ENCODE data around the gene SMCR8.
"Not testable (repeated sequence)": the region's sequence is repeated elsewhere in the genome, so short reads cannot be mapped to it uniquely, and the experiment has no call there.

Gene SMCR8

DNA sequence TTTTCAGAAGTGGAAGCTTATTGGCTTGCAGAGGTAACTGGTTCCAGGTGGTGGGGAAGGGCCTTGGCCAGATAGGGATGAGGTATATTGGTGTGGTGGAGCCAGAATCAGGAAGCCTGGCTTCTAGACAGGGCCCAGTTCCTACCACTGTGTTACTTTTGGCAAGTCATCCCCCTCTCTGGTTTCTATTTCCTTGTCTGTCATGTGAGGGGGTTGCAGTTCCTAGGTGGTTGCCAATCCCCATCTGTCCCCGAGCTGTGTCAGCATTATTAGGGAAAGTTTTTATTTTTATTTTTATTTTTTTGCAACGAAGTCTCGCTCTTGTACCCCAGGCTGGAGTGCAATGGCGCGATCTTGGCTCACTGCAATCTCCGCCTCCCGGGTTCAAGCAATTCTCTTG is 3.0 kb downstream of the SMCR8 start:
- DNase-seq = no peak

DNA sequence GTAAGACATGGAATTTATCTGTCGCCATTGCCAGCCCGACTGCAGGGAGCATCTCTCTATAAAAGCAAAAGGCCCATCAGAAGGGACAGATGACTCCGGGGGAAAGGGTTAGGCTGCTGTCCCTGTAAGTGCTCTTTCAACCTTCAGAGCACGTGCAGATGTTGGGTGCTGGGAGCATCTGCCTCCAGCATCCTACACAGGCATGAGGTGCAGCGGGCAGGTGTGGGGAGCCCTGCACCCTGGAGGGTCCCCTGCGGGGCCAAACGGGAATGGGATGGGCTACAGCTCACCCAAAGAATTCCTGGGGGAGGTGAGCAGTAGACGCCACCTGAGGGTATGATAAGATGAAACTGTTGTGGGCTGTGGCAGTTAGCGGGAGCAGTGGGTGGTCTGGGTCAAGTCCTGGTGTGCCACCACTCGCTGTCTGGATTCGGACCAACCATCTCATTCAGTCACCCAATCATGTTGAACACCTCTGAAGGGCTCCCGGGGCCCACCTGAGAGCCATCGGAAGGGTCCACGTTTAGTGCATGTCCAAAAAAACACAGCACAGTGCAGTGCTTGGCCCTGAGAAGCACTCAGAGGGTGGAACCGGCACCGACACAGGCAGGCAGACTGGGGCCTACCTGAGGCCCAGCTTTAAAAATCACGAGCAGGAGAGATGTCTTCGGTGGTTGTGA is 3.8 kb downstream of the SMCR8 start:
- DNase-seq = no peak

DNA sequence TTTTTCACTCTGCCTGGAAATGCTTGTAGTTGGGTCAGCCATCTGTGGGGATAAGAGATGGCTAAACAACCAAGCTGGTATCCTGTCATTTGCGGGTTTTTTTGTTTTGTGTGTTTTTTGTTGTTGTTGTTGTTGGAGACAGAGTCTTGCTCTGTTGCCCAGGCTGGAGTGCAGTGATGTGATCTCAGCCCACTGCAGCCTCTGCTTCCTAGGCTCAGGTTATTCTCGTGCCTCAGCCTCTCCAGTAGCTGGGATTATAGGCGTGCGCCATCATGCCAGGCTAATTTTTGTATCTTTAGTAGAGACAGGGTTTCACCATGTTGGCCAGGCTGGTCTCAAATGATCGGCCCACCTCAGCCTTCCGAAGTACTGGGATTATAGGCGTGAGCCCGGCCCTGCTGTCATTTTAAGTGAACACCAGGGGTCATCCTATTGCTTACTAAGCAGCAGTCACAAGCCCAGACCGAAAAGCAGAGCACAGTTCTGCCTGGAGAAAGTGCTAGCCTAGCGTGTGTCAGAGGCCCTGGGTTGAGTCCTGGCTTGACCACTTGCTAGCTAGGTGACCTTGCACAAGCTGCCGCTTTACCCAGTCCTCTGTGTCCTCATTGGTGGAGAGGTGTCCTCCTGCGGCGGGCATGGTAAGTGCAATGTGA is 4.6 kb downstream of the SMCR8 start:
- peak; percentile 89 for DNase-seq

DNA sequence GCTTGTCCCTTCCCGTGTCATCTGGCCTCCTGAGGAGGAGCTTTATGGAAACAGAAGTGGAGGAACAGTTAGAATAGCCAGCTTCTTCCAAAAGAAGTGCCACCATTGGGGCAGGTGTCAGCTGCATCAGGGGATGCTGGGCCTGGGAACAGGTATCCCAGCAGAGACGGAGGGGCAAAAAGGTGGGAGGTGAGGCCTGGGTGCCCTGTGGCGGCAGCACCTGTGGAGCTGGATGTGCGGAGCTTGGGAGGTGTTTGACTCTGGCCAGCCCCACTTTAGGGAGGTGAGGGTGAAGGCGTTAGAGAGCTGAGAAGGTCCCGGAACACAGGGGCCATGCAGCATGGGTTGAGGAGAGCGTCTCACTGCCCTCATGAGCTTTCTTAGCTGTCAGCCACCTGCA is 5.2 kb downstream of the SMCR8 start:
- DNase-seq = no peak

DNA sequence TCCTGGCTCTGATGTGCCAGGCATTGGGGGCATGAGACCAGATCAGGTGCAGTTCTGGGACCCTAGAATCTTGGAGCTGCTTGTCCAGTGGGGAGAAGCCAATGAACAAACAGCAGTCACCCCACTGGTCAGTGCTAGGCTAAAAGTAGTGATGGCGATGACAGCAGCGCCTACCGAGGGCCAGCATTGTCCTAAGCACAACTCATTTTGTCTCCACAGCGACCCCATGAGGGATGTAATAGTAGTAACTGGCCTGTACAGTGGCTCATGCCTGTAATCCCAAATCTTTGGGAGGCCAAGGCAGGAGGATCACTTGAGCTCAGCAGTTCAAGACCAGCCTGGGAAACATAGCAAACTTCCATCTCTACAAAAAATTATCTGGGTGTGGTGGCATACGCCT is 6.2 kb downstream of the SMCR8 start:
- DNase-seq = no peak

DNA sequence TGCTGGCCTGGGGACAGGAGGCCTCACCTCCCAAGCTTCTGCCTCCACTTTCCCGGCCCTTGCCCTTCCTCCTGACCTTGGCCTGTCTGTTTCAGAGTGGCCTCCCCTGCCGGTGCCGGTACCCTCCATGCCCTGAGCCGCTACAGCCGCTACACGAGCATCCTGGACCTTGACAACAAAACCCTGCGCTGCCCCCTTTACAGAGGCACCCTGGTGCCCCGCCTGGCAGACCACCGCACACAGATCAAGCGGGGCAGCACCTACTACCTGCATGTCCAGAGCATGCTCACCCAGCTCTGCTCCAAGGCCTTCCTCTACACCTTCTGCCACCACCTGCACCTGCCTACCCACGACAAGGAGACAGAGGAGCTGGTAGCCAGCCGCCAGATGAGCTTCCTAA is 7.4 kb downstream of the SMCR8 start:
- DNase-seq = no peak

DNA sequence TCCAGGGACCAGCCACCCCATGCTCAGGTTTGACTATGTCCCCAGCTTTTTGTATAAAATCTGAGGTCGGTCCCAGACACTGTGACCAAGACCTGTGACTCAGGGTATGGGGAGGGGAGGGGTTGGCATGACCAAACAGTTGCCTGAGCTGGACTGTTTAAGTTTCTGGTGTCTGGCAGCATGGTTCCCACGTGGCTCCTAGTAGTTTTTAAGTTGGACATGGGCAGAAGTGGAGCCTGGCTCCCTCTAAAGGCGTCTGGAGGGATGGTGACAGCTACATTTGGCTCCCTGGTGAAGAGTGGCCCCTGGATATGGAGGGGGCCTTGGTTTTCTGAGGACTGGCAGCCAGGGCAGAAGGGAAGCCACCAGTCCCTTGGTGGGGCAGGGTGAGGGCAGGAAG is 7.9 kb downstream of the SMCR8 start:
- no peak for DNase-seq

DNA sequence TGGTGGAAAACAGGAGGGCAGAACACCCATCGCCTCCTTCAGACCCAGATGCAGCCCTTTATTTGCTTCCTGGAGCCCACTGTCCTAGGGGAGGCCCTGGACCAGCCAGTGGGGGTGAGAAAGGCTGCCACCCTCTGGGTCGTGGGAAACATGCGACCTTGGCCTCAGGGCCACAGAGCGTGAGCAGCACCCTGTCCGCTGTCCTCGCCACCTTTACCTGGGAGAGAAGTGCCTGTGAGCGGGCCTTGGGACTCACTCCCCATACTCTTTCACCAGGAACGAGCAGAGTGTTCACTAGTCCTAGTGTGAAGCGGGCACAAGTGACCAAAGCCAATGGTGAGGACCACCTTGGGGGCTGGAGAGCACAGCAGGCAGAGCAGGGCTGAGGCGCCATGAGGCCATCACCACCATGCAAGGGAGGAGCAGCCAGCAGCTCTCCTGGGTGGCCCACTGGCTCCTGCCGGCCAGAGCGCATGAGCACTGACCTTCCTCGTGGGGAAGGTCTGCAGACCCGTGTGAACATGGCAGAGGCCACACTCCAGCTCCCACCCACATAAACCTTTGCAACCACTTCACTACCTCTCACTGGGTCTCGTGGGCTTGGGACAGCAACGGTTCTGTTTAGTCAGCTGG is 8.5 kb downstream of the SMCR8 start:
- DNase-seq = no peak

DNA sequence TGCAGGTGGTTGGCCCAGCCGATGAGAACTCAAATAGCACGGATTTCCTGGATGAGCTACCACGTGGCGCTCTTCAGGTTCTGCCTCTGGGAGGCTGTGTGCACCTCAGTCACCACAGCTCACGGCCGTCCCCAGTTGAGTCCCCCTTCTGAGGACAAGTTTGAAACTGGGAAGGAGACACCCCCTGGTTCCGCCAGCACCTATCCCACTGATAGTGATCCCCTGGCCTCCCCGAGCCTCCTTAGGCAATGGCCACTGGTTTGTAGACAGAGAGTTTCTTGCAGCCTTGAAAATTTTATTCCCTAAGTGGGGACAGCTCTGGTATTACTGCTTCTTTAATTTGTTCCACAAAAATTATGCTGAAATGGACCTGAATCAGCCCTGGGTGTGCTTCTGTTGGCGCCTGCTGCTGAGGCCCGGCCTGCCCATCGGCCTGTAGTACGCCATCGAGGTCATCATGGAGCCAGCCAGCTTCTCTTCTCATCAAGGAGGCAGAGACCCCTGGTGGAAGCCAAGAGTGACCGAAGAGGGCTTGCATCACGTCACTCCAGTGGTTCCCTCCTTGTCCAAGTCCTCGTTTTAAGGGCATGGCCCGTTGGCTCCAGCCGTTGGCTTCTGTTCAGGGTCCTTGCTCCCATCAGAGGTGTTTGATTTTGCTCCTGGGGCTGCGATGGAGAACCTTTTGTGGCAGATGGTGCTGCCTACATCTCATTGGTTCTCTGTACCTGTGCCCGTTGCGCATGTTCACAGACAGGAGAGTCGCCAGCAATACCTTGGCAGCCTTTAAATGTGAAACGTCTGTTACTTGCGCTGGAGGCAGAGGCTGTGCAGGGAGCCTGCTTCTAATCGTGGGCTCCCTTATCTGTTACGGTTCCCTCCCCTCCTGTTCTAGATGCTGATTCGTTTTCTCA is 9.3 kb downstream of the SMCR8 start:
- DNase-seq = no peak

DNA sequence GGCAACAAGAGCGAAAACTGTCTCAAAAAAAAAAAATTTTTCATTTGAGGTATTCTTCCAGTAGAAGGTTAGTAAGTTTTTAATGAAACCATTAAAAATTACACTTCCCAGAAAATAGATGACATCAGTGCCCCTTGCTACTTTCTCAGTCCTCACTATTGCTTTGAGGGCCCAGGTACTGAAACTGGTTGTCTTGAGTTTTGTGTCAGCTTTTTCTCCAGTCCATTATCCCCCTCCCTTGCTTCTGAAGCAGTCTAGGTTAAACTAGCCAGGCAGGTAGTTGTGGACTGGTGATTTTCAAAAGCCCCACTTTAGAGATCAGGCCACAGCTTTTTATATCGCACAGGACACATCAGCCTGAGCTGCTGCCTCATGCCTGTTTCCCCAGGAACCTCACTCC is 10.9 kb downstream of the SMCR8 start:
- DNase-seq = no peak

DNA sequence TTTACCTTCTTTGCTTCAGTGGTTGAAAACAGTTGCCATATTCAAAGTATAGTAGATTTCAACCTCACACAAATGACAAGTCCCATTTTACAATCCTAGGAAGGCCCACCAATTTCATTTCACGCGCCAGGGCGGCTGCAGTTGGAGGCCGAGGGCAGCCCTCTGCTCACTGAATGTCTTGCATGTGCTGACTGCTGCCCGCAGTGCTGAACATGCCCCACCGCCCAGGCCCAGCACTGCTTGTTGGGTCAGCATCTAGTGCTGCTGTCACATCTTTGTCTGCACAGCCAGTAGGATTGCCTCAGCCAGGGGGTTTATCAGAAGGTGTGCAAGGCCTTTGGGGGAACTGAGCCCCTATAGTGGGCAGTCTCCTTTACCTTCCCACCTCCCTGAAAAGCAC is 11.5 kb downstream of the SMCR8 start:
- no peak for DNase-seq

DNA sequence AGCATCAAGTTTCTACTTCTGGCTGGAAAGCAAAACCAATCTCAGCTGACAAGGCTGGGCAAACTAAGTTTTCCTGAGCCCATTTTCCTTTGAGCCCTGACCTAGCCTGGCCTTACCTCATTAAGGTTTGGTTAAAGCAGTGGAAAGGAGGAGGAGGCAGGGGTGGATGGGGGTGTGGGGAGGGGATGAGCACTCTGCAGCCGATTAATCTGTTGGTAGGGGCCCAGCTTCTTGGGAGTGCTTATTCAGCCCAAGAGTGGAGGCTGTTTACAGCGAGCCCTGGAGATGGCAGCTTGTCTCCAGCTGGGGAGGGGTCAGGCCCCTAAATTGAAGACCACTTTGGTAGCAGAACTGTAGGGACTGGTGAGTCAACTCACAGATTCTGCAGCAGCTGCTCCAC is 12.0 kb downstream of the SMCR8 start:
- DNase-seq = no peak

DNA sequence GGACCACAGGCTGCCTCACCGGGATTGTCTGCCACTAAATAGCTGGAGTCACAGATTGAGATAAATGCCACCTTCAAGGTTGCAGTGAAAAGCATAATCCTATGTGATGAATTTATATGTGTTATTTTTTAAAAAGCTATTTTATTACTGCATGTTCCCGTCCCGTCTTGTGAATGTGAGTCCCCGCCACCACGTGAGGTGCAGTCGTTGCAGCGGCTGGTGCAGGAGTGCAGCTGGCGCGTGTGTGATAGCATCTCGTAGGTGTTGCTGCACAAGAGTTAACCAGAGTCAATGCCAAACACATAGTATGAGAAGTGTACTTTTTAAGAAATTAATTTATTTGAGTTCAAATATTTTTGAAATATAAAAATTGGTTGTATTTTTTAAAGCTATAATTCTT is 12.5 kb downstream of the SMCR8 start:
- DNase-seq = no peak

DNA sequence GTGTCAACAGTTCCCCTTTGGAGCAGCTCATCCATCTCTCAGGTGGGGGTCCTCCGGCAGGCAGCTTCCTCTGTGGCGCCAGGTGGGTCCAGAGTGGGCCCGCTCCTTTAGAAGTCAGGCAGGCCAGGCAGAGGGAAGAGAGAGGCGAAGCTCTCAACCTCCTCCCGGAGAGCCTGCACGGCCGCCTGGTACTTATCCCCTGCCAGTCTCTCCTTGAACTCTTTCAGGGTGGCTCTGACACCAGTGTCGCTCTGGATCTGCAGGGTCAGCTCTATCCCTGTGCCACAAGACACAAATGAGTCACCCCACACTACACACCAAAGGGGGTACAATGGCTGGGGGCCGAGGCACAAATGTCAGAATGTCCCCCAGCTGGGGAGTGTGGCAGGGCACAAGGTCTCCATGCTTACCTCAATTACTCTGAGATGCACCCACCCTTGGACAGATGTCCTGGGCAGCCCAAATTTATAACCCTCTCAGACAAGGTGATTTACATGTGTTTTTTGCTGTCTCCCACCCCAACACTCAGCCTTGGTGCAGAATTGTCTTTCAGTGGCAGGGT is 13.6 kb downstream of the SMCR8 start:
- DNase-seq = no peak

DNA sequence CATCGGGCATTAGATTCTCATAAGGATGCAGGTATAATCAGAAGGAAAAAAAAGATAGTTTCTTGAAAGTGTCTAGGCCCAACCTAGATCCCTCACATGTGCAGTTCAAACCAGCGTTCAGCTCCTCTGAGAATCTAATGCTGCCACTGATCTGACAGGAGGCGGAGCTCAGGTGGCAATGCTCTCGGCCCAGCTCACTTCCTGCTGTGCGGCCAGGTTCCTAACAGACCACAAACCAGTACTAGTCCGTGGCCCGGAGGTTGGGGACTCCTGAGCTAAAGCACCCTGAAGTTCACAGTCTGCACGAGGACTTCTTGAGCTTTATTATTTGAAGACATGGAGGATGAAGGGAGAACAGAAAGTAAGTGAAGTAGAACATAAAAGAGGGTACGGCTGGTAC is 16.8 kb downstream of the SMCR8 start:
- no peak for DNase-seq

DNA sequence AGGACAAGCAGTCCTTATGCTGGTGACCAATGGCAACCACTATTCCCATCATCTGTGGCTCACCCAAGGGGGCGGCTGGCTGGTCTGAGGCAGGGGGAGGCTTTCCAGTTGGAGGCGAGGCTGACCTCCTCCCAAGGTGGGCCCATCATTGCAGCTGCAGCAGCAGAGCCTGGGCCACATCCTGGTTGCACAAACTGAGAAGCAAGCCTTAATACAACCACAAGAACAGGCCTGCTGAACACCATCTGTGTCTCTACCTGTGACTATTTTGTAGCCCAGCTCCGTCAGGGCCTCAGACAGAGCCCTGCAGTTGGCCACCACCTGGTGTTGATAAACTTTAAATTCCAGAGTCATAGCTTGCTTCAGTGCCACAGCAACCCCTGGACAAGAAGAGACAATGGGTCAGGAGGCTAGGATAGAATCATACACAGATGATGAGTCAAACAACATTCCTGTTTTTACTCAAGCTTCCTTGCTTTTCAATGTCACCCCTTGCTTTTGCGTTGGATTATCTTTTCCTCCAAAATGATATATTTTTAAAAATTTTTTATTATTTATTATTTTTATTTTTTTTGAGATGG is 17.9 kb downstream of the SMCR8 start:
- no peak for DNase-seq

DNA sequence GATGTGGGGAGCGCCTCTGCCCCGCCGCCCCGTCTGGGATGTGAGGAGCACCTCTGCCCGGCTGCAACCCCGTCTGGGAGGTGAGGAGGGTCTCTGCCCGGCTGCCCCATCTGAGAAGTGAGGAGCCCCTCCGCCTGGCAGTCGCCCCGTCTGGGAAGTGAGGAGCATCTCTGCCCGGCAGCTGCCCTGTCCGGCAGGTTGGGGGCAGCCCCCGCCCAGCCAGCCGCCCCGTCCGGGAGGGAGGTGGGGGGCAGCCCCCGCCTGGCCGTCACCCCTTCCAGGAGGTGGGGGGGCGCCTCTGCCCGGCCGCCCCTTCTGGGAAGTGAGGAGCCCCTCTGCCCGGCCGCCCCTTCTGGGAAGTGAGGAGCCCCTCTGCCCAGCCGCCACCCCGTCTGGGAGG is 23.1 kb downstream of the SMCR8 start:
- DNase-seq = not testable (repeated sequence)

DNA sequence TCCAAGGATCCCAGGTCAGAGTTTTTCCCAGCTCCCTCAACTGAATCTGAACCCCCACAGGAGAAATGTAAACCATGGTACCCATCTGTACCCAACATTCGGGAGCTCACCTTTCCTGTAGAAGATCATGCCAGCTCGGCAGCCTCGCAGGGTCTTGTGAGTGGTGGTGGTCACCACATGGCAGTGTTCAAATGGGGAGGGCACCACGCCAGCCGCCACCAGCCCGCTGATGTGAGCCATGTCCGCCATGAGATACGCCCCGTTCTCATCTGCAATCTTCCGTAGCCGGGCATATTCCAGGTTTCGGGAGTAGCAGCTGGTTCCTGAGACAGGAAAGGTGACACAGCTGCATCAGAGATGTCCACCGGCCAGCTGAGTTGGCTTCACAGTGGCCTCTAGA is 24.8 kb downstream of the SMCR8 start:
- no peak for DNase-seq

DNA sequence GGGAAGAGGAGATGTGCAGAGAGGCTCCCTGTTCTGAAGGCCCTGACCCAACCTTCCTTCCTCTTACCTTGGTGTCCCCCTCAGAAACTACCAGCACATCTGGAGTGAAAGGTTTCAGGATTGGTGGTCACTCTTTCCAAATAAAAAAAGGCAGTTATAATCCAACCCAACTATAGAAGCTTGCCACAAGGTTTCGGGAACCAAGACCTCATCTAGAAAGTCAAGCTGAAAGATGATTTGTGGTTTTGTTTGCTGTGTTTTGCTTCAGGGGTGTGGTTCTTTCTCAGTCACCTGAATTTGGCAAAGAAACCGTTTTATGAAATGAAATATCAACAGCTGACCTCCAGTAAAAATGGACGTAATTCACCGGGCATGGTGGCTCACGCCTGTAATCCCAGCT is 28.9 kb downstream of the SMCR8 start:
- DNase-seq = no peak

DNA sequence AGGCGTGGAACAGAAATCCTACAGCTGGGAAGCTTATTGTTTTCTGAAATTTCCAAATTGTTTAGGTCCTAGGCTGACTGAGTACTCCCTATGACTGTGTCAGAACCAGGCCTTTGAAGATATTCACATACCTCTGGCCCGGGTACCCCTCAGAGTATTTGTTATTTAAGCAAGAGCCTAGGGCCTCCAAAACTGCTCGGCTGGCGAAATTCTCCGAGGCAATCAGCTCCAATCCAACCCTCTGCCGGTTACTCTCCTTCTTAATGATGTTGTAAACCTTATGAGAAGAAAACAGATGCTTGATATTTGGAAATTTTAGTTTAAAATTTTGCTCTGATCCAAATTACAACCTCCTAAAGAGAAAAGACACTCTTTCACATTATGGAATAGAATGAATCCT is 38.4 kb downstream of the SMCR8 start:
- no peak for DNase-seq

DNA sequence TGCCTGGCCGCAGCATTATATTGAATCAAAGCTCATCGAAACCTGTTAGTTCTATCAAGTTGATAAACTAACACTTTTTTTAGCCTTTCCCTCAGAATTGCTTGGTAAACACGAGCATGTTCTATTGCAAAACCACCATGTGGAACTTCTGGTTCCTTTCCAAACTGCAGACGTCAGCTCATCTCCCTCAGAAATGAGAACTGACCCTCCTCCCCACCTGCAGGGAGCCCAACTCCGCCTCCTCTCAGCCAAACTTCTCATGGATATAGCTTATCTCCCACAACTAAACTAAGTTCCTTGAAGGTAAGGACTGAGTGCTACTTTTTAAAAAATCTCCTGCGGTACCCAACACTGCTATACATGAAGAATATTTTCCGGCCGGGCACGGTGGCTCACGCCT is 41.5 kb downstream of the SMCR8 start:
- DNase-seq = no peak

DNA sequence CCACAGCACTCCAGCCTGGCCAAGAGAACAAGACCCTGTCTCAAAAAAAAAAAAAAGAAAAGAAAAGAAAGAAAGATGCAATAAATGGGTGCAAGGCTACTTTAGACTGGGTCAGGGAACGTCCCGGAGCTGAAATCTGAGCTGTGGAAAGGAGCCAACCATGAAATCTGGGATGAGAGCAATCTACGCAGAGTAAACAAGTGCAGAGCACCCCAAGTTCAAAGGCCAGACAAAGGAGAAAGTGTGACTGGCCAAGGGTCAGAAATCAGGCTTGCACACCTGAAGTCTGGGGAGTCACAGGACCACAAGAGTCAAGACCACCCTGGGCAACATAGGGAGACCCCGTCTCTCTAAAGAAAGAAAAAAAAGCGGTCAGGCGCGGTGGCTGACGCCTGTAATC is 45.4 kb downstream of the SMCR8 start:
- DNase-seq = no peak
